Spinal cord (tissue), 10 donors: ENCODE results near the gene C11orf86. TPM values are rescaled to one million over a fixed set of nuclear protein-coding genes. Genes with fewer than 3 reads are reported as not detected.

Source experiments
- DNase-seq, 6 donors: peaks; one replicate each; pipeline versions ENCODE4 v3.0.0 to v3.0.0-alpha.2; 2013 to 2015; ENCODE audit warnings: low spot score in 6 of 6, low read depth in 4 of 6
- H3K27ac ChIP-seq: one replicate; pipeline ENCODE4 v1.5.1; 2013; ENCODE audit warnings: low read depth, low read length, control low read depth
- H3K27me3 ChIP-seq: one replicate; pipeline ENCODE4 v1.6.1; 2013; ENCODE audit warnings: low read length; ENCODE audit not compliant: control insufficient read depth, insufficient read depth
- H3K36me3 ChIP-seq: one replicate; pipeline ENCODE4 v1.6.1; 2013; ENCODE audit warnings: low read length; ENCODE audit not compliant: control insufficient read depth, insufficient read depth
- H3K4me1 ChIP-seq: one replicate; pipeline ENCODE4 v1.6.1; 2013; ENCODE audit warnings: low read length; ENCODE audit not compliant: control insufficient read depth, insufficient read depth
- H3K4me3 ChIP-seq: one replicate; pipeline ENCODE4 v1.5.1; 2013; ENCODE audit warnings: low read depth, low read length, control low read depth
- H3K9me3 ChIP-seq: one replicate; pipeline ENCODE4 v1.6.1; 2013; ENCODE audit warnings: low read length; ENCODE audit not compliant: control insufficient read depth, insufficient read depth
- WGBS: methylation state at CpG from one replicate; pipeline ENCODE4 v1.1.5; 2013; ENCODE audit warnings: missing lambda C conversion rate; ENCODE audit not compliant: insufficient coverage; 5-methylcytosine and 5-hydroxymethylcytosine counted together
- polyA plus RNA-seq, 2 donors: library from polyadenylated mRNA; unstranded; fragments of 120-200 nt; gene quantifications; one replicate each; pipeline ENCODE4 v1.2.1, GENCODE V29; 2013; ENCODE audit not compliant: insufficient read length in 2 of 2
- total RNA-seq, 2 donors: library from RNA; depleted of rRNA in 1 of 2; stranded (reverse); fragments of 120-200 nt in 1 of 2; fragments of >200 nt in 1 of 2; gene quantifications; one replicate each; pipeline versions ENCODE4 v1.2.3 to v1.2.4, GENCODE V29; 2013 to 2014
- donor health status: healthy.

The C11orf86 gene
- total and polyA plus RNA-seq, 4 donors = 0.18 to 0.39 (median 0.29) TPM; not detected in 1

GRCh38 chr11:66975405-66976027 is 412 bp downstream of the C11orf86 start:
- Histone ChIP-seq H3K4me3 (no peak overlapping the region), H3K36me3 (no peaks in the 10 kb centered on the region), H3K27ac (no peak overlapping the region), H3K27me3 (no peaks in the 10 kb centered on the region), H3K9me3 (no peaks in the 10 kb centered on the region), H3K4me1 (peaks cover 21% of the 10 kb centered on the region)
- WGBS = 72% methylated on average over 11 of the region's 11 CpGs
- no peak for DNase-seq

- WGBS = 39% methylated on average over 8 of the region's 9 CpGs
These were observed 944 bp downstream of the C11orf86 start for GRCh38 chr11:66976028-66976467.

GRCh38 chr11:66976925-66977324 is 1.8 kb downstream of the C11orf86 start:
- 87% methylated on average over 4 of the region's 6 CpGs for WGBS
- no peak for DNase-seq
- peaks cover 19% of the 10 kb centered on the region for H3K4me1 ChIP-seq

More at GRCh38 chr11:66976028-66976467, 944 bp downstream of the C11orf86 start:
- Histone ChIP-seq H3K36me3 (no peaks in the 10 kb centered on the region), H3K27ac (no peak overlapping the region), H3K4me3 (no peak overlapping the region), H3K9me3 (no peaks in the 10 kb centered on the region), H3K27me3 (no peaks in the 10 kb centered on the region), H3K4me1 (peaks cover 21% of the 10 kb centered on the region)
- peak in 2 of 6 donors; percentile 73 to 83 for DNase-seq

GRCh38 chr11:66978229-66978628 is 3.1 kb downstream of the C11orf86 start:
- Histone ChIP-seq H3K4me1 (peaks cover 22% of the 10 kb centered on the region), H3K27me3 (no peaks in the 10 kb centered on the region), H3K27ac (no peak overlapping the region), H3K9me3 (no peaks in the 10 kb centered on the region), H3K4me3 (no peak overlapping the region), H3K36me3 (no peaks in the 10 kb centered on the region)
- DNase-seq = no peak
- WGBS = 100% methylated on average over 1 of the region's 2 CpGs

More at GRCh38 chr11:66976925-66977324, 1.8 kb downstream of the C11orf86 start:
- H3K36me3 ChIP-seq = no peaks in the 10 kb centered on the region
- no peak overlapping the region for H3K27ac ChIP-seq
- no peaks in the 10 kb centered on the region for H3K27me3 ChIP-seq
- H3K4me3 ChIP-seq = no peak overlapping the region
- H3K9me3 ChIP-seq = no peaks in the 10 kb centered on the region

- H3K4me1 ChIP-seq = peaks cover 21% of the 10 kb centered on the region
- WGBS = 94% methylated on average over 6 of the region's 6 CpGs
These were observed 3.6 kb downstream of the C11orf86 start for GRCh38 chr11:66978717-66979116.

GRCh38 chr11:66979336-66979980 is 4.4 kb downstream of the C11orf86 start:
- H3K27me3 ChIP-seq = no peaks in the 10 kb centered on the region
- H3K9me3 ChIP-seq = no peaks in the 10 kb centered on the region
- H3K36me3 ChIP-seq = no peaks in the 10 kb centered on the region
- no peak overlapping the region for H3K27ac ChIP-seq
- WGBS = 94% methylated on average over 2 of the region's 2 CpGs
- H3K4me3 ChIP-seq = no peak overlapping the region
- DNase-seq = no peak
- peaks cover 14% of the 10 kb centered on the region for H3K4me1 ChIP-seq

More at GRCh38 chr11:66978717-66979116, 3.6 kb downstream of the C11orf86 start:
- no peak overlapping the region for H3K27ac ChIP-seq
- no peak for DNase-seq
- H3K36me3 ChIP-seq = no peaks in the 10 kb centered on the region
- H3K27me3 ChIP-seq = no peaks in the 10 kb centered on the region
- no peaks in the 10 kb centered on the region for H3K9me3 ChIP-seq
- H3K4me3 ChIP-seq = no peak overlapping the region

GRCh38 chr11:66981976-66982578 is 7.0 kb downstream of the C11orf86 start:
- 21% methylated on average over 8 of the region's 9 CpGs for WGBS
- no peak overlapping the region for H3K4me3 ChIP-seq
- DNase-seq = peak in 3 of 6 donors; percentile 54 to 85 (median 74)
- no peaks in the 10 kb centered on the region for H3K27me3 ChIP-seq
- peaks cover 3% of the 10 kb centered on the region for H3K4me1 ChIP-seq
- H3K9me3 ChIP-seq = no peaks in the 10 kb centered on the region
- no peak overlapping the region for H3K27ac ChIP-seq
- no peaks in the 10 kb centered on the region for H3K36me3 ChIP-seq

GRCh38 chr11:66983275-66983924 is 8.3 kb downstream of the C11orf86 start:
- H3K27ac ChIP-seq = no peak overlapping the region
- DNase-seq = no peak
- H3K36me3 ChIP-seq = no peaks in the 10 kb centered on the region
- H3K27me3 ChIP-seq = no peaks in the 10 kb centered on the region
- H3K9me3 ChIP-seq = no peaks in the 10 kb centered on the region
- 95% methylated on average over 4 of the region's 5 CpGs for WGBS
- H3K4me3 ChIP-seq = no peak overlapping the region
- H3K4me1 ChIP-seq = peaks cover 3% of the 10 kb centered on the region

GRCh38 chr11:66985508-66986177 is 10.5 kb downstream of the C11orf86 start:
- Histone ChIP-seq H3K27me3 (no peaks in the 10 kb centered on the region), H3K4me1 (peaks cover 3% of the 10 kb centered on the region), H3K4me3 (no peak overlapping the region), H3K36me3 (no peaks in the 10 kb centered on the region), H3K27ac (no peak overlapping the region), H3K9me3 (no peaks in the 10 kb centered on the region)
- 74% methylated on average over 5 of the region's 8 CpGs for WGBS
- DNase-seq = no peak
